Endometrial microvascular endothelial cells (primary cell): ENCODE data around the gene FAXC. TPM values are rescaled to one million over a fixed set of nuclear protein-coding genes. Genes with fewer than 3 reads are reported as not detected.

Experiments used
- in situ Hi-C: cut with HindIII; loops from 2 replicates; pipeline ENCODE4 v1.10.0; 2017; ENCODE audit warnings: low sequenced_read_pairs, low pct_unique_long_range_greater_than_20kb; ENCODE audit errors: inconsistent ontology term
- total RNA-seq: library from RNA; depleted of rRNA; stranded (reverse); fragments of >200 nt; gene quantifications from one replicate; pipeline ENCODE4 v1.2.3, GENCODE V29; 2015; ENCODE audit errors: inconsistent ontology term

The FAXC gene
- total RNA-seq, 1 donor from 2014 or later = 1.0 TPM

- in situ Hi-C loops = no loop called here
Observed at GRCh38 chr6:99236010-99236409, 113.5 kb downstream of the FAXC start.

DNA sequence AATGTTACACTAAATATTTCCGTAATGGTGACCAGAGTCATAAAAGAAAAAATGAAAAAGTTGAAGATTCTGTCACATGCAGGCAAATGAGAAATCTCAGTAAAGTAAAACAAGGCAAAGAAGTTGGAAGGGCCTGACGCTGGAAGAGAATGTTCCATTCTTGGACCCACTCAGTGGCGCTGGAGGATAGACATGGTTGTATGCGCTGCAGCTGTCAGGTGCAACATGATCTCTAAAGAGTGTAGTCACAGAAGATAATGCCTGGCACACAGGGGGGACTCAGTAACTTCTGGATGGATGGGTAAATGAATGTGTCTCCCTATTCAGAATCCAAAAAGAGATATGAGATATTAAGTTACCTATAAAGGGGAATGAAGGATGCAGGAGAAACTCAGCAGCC is 116.3 kb downstream of the FAXC start:
- in situ Hi-C loops = no loop called here

GRCh38 chr6:99232056-99232455 is 117.4 kb downstream of the FAXC start:
- in situ Hi-C loops = no loop called here

- in situ Hi-C loops = no loop called here
Observed at GRCh38 chr6:99225172-99225571, 124.3 kb downstream of the FAXC start.

Other genes with a start within 250 kb of the FAXC start
- 12.8 TPM for gene COQ3, start 44.5 kb upstream of the FAXC start, total RNA-seq
- 23.5 TPM for gene PNISR, start 75.6 kb upstream of the FAXC start, total RNA-seq
- gene USP45, start 165.7 kb upstream of the FAXC start, total RNA-seq = 21.3 TPM
- gene CCNC, start 219.0 kb upstream of the FAXC start, total RNA-seq = 90.8 TPM